IMR-90 (cell line): Measurements from ENCODE around the gene ZC3H12D. TPM values are rescaled to one million over a fixed set of nuclear protein-coding genes. Genes with fewer than 3 reads are reported as not detected.

ENCODE experiments used
- ATAC-seq: fragments of 200-7000 bp; cut with Tn5 transposase; 2 replicates; pipeline ENCODE4 v1.9.1; 2020; ENCODE audit warnings: low read depth, mild to moderate bottlenecking, moderate library complexity
- BruUV-seq: library from RNA; stranded (reverse); fragments of 400-500 nt; replicated peaks from 2 replicates; lab custom pipeline; 2021; lab: Mats Ljungman, UMichigan
- CTCF ChIA-PET: fragments of 300-600 bp; formaldehyde crosslinking; extraction: SDS; loops from one replicate; lab custom pipeline; 2021; ENCODE audit warnings: antibody characterized with exemption; lab: Yijun Ruan, JAX
- POLR2A ChIA-PET: fragments of 300-600 bp; sonication (Branson Sonifier 250); formaldehyde crosslinking; loops from one replicate; lab custom pipeline; 2022; ENCODE audit warnings: antibody characterized with exemption; ENCODE audit not compliant: unreplicated experiment; lab: Charles Lee
- DNase-seq: peaks from one replicate; pipeline ENCODE4 v3.0.0; 2013
- H2AFZ ChIP-seq: replicated peaks from 2 replicates; pipeline ENCODE3; 2013; ENCODE audit warnings: low read length, mild to moderate bottlenecking; ENCODE audit not compliant: poor library complexity
- H2AK5ac ChIP-seq: 2 replicates; pipeline ENCODE4 v1.6.1; 2013; ENCODE audit warnings: low read depth, low read length, inconsistent platforms
- H2AK9ac ChIP-seq: replicated peaks from 2 replicates; pipeline ENCODE3; 2013; ENCODE audit warnings: mild to moderate bottlenecking, low read depth, low read length, moderate library complexity; ENCODE audit not compliant: poor library complexity
- H2BK120ac ChIP-seq: 2 replicates; pipeline ENCODE4 v1.6.1; 2013; ENCODE audit warnings: low read depth, low read length, inconsistent platforms
- H2BK15ac ChIP-seq: 3 replicates; pipeline ENCODE4 v1.6.1; 2013; ENCODE audit warnings: low read depth, low read length, inconsistent platforms
- H2BK20ac ChIP-seq: 2 replicates; pipeline ENCODE4 v1.6.1; 2013; ENCODE audit warnings: low read depth, mild to moderate bottlenecking, inconsistent platforms, low read length, moderate library complexity
- H2BK5ac ChIP-seq: 2 replicates; pipeline ENCODE4 v1.6.1; 2013; ENCODE audit warnings: mild to moderate bottlenecking, low read depth, low read length, inconsistent platforms; ENCODE audit not compliant: poor library complexity, severe bottlenecking
- H3K14ac ChIP-seq: replicated peaks from 2 replicates; pipeline ENCODE4 v1.6.1; 2013; ENCODE audit warnings: low read depth, low read length, inconsistent platforms
- H3K18ac ChIP-seq: 2 replicates; pipeline ENCODE4 v1.6.1; 2013; ENCODE audit warnings: low read depth, low read length, control low read depth
- H3K23ac ChIP-seq: 2 replicates; pipeline ENCODE4 v1.6.1; 2013; ENCODE audit warnings: low read depth, low read length, inconsistent platforms
- H3K27ac ChIP-seq: 2 replicates; pipeline ENCODE4 v1.5.1; 2013; ENCODE audit warnings: mild to moderate bottlenecking, control low read depth, low read length; ENCODE audit not compliant: insufficient read depth
- H3K27me3 ChIP-seq: 2 replicates; pipeline ENCODE4 v1.6.1; 2013; ENCODE audit warnings: low read length; ENCODE audit not compliant: control insufficient read depth, insufficient read depth
- H3K36me3 ChIP-seq: 2 replicates; pipeline ENCODE4 v1.6.1; 2013; ENCODE audit warnings: low read length, mixed read lengths; ENCODE audit not compliant: control insufficient read depth, insufficient read depth
- H3K4ac ChIP-seq: 2 replicates; pipeline ENCODE4 v1.6.1; 2013; ENCODE audit warnings: low read depth, low read length, inconsistent platforms
- H3K4me1 ChIP-seq: 2 replicates; pipeline ENCODE4 v1.6.1; 2013; ENCODE audit warnings: low read length, mixed read lengths; ENCODE audit not compliant: control insufficient read depth, insufficient read depth
- H3K4me2 ChIP-seq: 2 replicates; pipeline ENCODE4 v1.6.1; 2013; ENCODE audit warnings: low read depth, mild to moderate bottlenecking, control low read depth, low read length, moderate library complexity
- H3K4me3 ChIP-seq: 2 replicates; pipeline ENCODE4 v1.5.1; 2013; ENCODE audit warnings: low read depth, mild to moderate bottlenecking, control low read depth, low read length, moderate library complexity; ENCODE audit not compliant: insufficient read depth
- H3K56ac ChIP-seq: 2 replicates; pipeline ENCODE4 v1.6.1; 2013; ENCODE audit warnings: low read length, inconsistent platforms; ENCODE audit not compliant: insufficient read depth; ENCODE audit errors: extremely low read depth
- H3K79me1 ChIP-seq, 2 experiments: 2 replicates each; pipeline ENCODE4 v1.6.1; 2013; ENCODE audit warnings: low read length in 2 of 2, inconsistent platforms in 1 of 2, low read depth in 1 of 2
- H3K9ac ChIP-seq: 2 replicates; pipeline ENCODE4 v1.6.1; 2013; ENCODE audit warnings: low read depth, low read length, control low read depth
- H3K9me1 ChIP-seq: 2 replicates; pipeline ENCODE4 v1.6.1; 2013; ENCODE audit warnings: low read length, inconsistent platforms; ENCODE audit not compliant: insufficient read depth
- H3K9me3 ChIP-seq: 2 replicates; pipeline ENCODE4 v1.6.1; 2013; ENCODE audit warnings: low read length; ENCODE audit not compliant: control insufficient read depth, insufficient read depth
- H4K20me1 ChIP-seq: 2 replicates; pipeline ENCODE4 v1.6.1; 2013; ENCODE audit warnings: low read length, inconsistent platforms; ENCODE audit not compliant: insufficient read depth
- H4K5ac ChIP-seq: 2 replicates; pipeline ENCODE4 v1.6.1; 2013; ENCODE audit warnings: mild to moderate bottlenecking, low read depth, low read length, control low read depth
- H4K8ac ChIP-seq, 2 experiments: 2 replicates each; pipeline ENCODE4 v1.6.1; 2013; ENCODE audit warnings: low read depth in 2 of 2, low read length in 2 of 2, control low read depth in 1 of 2, inconsistent platforms in 1 of 2
- H4K91ac ChIP-seq: 2 replicates; pipeline ENCODE4 v1.6.1; 2013; ENCODE audit warnings: low read depth, low read length, inconsistent platforms; ENCODE audit not compliant: insufficient read depth
- BHLHE40 ChIP-seq: fragments of 150-350 bp; IDR thresholded peaks from 2 replicates; pipeline ENCODE4 v1.6.1; 2016; ENCODE audit warnings: mild to moderate bottlenecking, low read depth, low read length
- CEBPB ChIP-seq: IDR thresholded peaks from 2 replicates; pipeline ENCODE4 v1.6.1; 2012; ENCODE audit warnings: low read depth, low read length, improper control_type of control experiment
- CHD1 ChIP-seq: IDR thresholded peaks from 2 replicates; pipeline ENCODE4 v1.6.1; 2012; ENCODE audit warnings: low read depth, low read length, improper control_type of control experiment
- FOS ChIP-seq: fragments of 150-350 bp; IDR thresholded peaks from 2 replicates; pipeline ENCODE4 v1.6.1; 2016; ENCODE audit warnings: low read depth, low read length
- MAZ ChIP-seq: IDR thresholded peaks from 2 replicates; pipeline ENCODE4 v1.6.1; 2012; ENCODE audit warnings: low read depth, mild to moderate bottlenecking, low read length, improper control_type of control experiment, moderate library complexity, borderline replicate concordance
- MXI1 ChIP-seq: IDR thresholded peaks from 2 replicates; pipeline ENCODE4 v1.6.1; 2012; ENCODE audit warnings: low read depth, mild to moderate bottlenecking, low read length, moderate library complexity, borderline replicate concordance
- NFE2L2 ChIP-seq: fragments of 150-350 bp; IDR thresholded peaks from 2 replicates; pipeline ENCODE4 v1.6.1; 2016; ENCODE audit warnings: low read depth, mild to moderate bottlenecking, low read length
- RAD21 ChIP-seq: IDR thresholded peaks from 2 replicates; pipeline ENCODE4 v1.6.1; 2012; ENCODE audit warnings: low read length, improper control_type of control experiment
- RCOR1 ChIP-seq: IDR thresholded peaks from 2 replicates; pipeline ENCODE4 v1.6.1; 2012; ENCODE audit warnings: mild to moderate bottlenecking, low read length, improper control_type of control experiment; ENCODE audit not compliant: insufficient replicate concordance
- RFX5 ChIP-seq: IDR thresholded peaks from 2 replicates; pipeline ENCODE4 v1.8.0; 2012; ENCODE audit warnings: low read depth, mild to moderate bottlenecking, low read length, moderate library complexity
- SMC3 ChIP-seq: fragments of 150-350 bp; IDR thresholded peaks from 2 replicates; pipeline ENCODE4 v1.6.1; 2016; ENCODE audit warnings: low read depth, mild to moderate bottlenecking, antibody characterized with exemption, low read length, moderate library complexity
- USF2 ChIP-seq: fragments of 150-350 bp; IDR thresholded peaks from 2 replicates; pipeline ENCODE4 v1.6.1; 2017; ENCODE audit warnings: mild to moderate bottlenecking, antibody characterized with exemption, low read length, low read depth
- WGBS, 2 experiments: methylation state at CpG; one replicate each; pipeline versions ENCODE4 v1.1.5 to v1.1.7; 2013; ENCODE audit warnings: missing lambda C conversion rate in 2 of 2; ENCODE audit not compliant: insufficient read length in 1 of 2; ENCODE audit errors: extremely low coverage in 2 of 2; 5-methylcytosine and 5-hydroxymethylcytosine counted together
- dilution Hi-C: fragments of 300-500 bp; cut with HindIII; formaldehyde crosslinking; loops from one replicate; pipeline ENCODE4 v1.14.3; 2018; ENCODE audit warnings: low sequenced_read_pairs; ENCODE audit not compliant: unreplicated experiment
- in situ Hi-C: fragments of 300-500 bp; cut with MboI; formaldehyde crosslinking; loops from 3 replicates; pipeline ENCODE4 v1.14.3; 2019; ENCODE audit warnings: low sequenced_read_pairs, inconsistent platforms, mixed read lengths
- intact Hi-C: fragments of 100-400 bp; cut with micrococcal nuclease; formaldehyde crosslinking; loops from 2 replicates; pipeline ENCODE4 v1.10.0; 2022
- polyA plus RNA-seq, 3 experiments: library from polyadenylated mRNA; depleted of rRNA; stranded (reverse); fragments of >200 nt; gene quantifications; 2 replicates each; pipeline ENCODE4 v1.2.3, GENCODE V29; 2012; ENCODE audit warnings: low replicate concordance in 1 of 3
- total RNA-seq: library from RNA; depleted of rRNA; stranded (reverse); fragments of >200 nt; gene quantifications from 2 replicates; pipeline ENCODE4 v1.2.3, GENCODE V29; 2012
- TF ChIP-seq, protein P1 (sequence below): conservative IDR thresholded peaks from 2 replicates; pipeline ENCODE4 v1.5.1; 2012; ENCODE audit warnings: mild to moderate bottlenecking, low read depth, low read length, improper control_type of control experiment

The ZC3H12D gene
- total and polyA plus RNA-seq, 2 of the 4 experiments (the other 2 are of a cell fraction) = under 0.01 to 0.12 TPM

DNA sequence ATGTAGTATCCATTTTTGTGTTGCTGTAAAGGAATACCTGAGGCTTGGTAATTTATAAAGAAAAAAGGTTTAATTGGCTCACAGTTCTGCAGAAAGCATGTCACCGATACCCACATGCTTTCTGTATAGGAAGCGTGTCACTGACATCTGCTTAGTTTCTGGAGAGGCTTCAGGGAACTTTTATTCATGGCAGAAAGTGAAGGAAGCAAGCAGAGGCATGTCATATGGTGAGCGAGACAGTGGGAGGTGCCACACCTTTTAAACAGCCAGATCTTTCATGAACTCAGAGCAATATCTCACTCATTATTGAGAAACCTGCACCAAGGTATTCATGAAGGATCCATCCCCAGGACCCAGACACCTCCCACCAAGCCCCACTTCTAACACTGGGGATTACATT is 81.3 kb downstream of the ZC3H12D start:
- DNase-seq (no peak), ATAC-seq (no peak)
- no peak overlapping the region for H4K91ac ChIP-seq
- no peak overlapping the region for H2BK15ac ChIP-seq
- no peak overlapping the region for H2BK120ac ChIP-seq
- no CpG with 5 or more reads among the region's 3 CpGs for WGBS, 2 experiments
- no peak overlapping the region for H3K9ac ChIP-seq
- BruUV-seq = no TSS peak
- CTCF ChIA-PET = no interaction called here
- no peak overlapping the region for H2BK20ac ChIP-seq
- no peak overlapping the region for H3K14ac ChIP-seq
- H2AK5ac ChIP-seq = no peak overlapping the region
- no peak overlapping the region for H2AFZ ChIP-seq
- no peak overlapping the region for H3K23ac ChIP-seq
- no peaks in the 10 kb centered on the region for H3K4me1 ChIP-seq
- no peak overlapping the region for H3K27ac ChIP-seq
- peaks cover 16% of the 10 kb centered on the region for H3K36me3 ChIP-seq
- in situ Hi-C loops = no loop called here
- H2AK9ac ChIP-seq = no peak overlapping the region
- no peak overlapping the region for H3K4me2 ChIP-seq
- TF ChIP-seq RAD21 (no peak), MAZ (no peak), USF2 (no peak), FOS (no peak), CEBPB (no peak), NFE2L2 (no peak), BHLHE40 (no peak), RCOR1 (no peak), RFX5 (no peak), CHD1 (no peak), MXI1 (no peak), SMC3 (no peak)
- TF ChIP-seq, protein P1, sequence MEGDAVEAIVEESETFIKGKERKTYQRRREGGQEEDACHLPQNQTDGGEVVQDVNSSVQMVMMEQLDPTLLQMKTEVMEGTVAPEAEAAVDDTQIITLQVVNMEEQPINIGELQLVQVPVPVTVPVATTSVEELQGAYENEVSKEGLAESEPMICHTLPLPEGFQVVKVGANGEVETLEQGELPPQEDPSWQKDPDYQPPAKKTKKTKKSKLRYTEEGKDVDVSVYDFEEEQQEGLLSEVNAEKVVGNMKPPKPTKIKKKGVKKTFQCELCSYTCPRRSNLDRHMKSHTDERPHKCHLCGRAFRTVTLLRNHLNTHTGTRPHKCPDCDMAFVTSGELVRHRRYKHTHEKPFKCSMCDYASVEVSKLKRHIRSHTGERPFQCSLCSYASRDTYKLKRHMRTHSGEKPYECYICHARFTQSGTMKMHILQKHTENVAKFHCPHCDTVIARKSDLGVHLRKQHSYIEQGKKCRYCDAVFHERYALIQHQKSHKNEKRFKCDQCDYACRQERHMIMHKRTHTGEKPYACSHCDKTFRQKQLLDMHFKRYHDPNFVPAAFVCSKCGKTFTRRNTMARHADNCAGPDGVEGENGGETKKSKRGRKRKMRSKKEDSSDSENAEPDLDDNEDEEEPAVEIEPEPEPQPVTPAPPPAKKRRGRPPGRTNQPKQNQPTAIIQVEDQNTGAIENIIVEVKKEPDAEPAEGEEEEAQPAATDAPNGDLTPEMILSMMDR = no peak
- no peak overlapping the region for H3K4ac ChIP-seq
- POLR2A ChIA-PET = no interaction called here
- intact Hi-C loops = no loop called here
- no peak overlapping the region for H2BK5ac ChIP-seq
- H3K79me1 ChIP-seq = peaks cover 3 to 6% of the 10 kb centered on the region in 2 experiments; a peak in 3 of 4 replicates
- H3K56ac ChIP-seq = no peak overlapping the region
- H4K5ac ChIP-seq = no peak overlapping the region
- H3K9me3 ChIP-seq = no peaks in the 10 kb centered on the region
- dilution Hi-C loops = no loop called here
- H3K9me1 ChIP-seq = peaks cover 5% of the 10 kb centered on the region; the same call in 1 of the 2 replicates
- no peaks in the 10 kb centered on the region for H3K27me3 ChIP-seq
- no peaks in the 10 kb centered on the region for H4K20me1 ChIP-seq
- no peak overlapping the region for H4K8ac ChIP-seq
- H3K4me3 ChIP-seq = no peak overlapping the region
- no peak overlapping the region for H3K18ac ChIP-seq
